Karpas-422 (cell line): ENCODE measurements around the gene ZFAND6. TPM values are rescaled to one million over a fixed set of nuclear protein-coding genes. Genes with fewer than 3 reads are reported as not detected.
A peak's percentile ranks its signal among the peaks of the same experiment; 100 is the strongest.
"Not testable (repeated sequence)": the region's sequence is repeated elsewhere in the genome, so short reads cannot be mapped to it uniquely, and the experiment has no call there.

Experiments
- DNase-seq: peaks from one replicate; pipeline ENCODE4 v3.0.0-alpha.2; 2015
- H2AFZ ChIP-seq: fragments of 200-600 bp; sonication (generic); 2 replicates; pipeline ENCODE4 v1.6.1; 2014; ENCODE audit warnings: antibody characterized with exemption, low read length, mixed read lengths
- H3K27ac ChIP-seq: fragments of 200-600 bp; sonication (generic); 2 replicates; pipeline ENCODE4 v1.5.1; 2014; ENCODE audit warnings: mild to moderate bottlenecking, low read length, moderate library complexity
- H3K27me3 ChIP-seq: fragments of 200-600 bp; sonication (generic); 2 replicates; pipeline ENCODE4 v1.6.1; 2014; ENCODE audit warnings: low read length, mixed read lengths
- H3K36me3 ChIP-seq: fragments of 200-600 bp; sonication (generic); 2 replicates; pipeline ENCODE4 v1.6.1; 2014; ENCODE audit warnings: low read length, mixed read lengths; ENCODE audit not compliant: insufficient read depth
- H3K4me1 ChIP-seq: fragments of 200-600 bp; sonication (generic); 2 replicates; pipeline ENCODE4 v1.6.1; 2014; ENCODE audit warnings: mild to moderate bottlenecking, low read length, mixed read lengths
- H3K4me2 ChIP-seq: fragments of 200-600 bp; sonication (generic); 2 replicates; pipeline ENCODE4 v1.6.1; 2014; ENCODE audit warnings: low read length, low read depth, mild to moderate bottlenecking; ENCODE audit not compliant: poor library complexity, severe bottlenecking
- H3K4me3 ChIP-seq: fragments of 200-600 bp; sonication (generic); 2 replicates; pipeline ENCODE4 v1.5.1; 2014; ENCODE audit warnings: mild to moderate bottlenecking, antibody characterized with exemption, low read length, mixed read lengths
- H3K79me2 ChIP-seq: fragments of 200-600 bp; sonication (generic); 2 replicates; pipeline ENCODE4 v1.6.1; 2014; ENCODE audit warnings: mild to moderate bottlenecking, low read length, mixed read lengths
- H3K9ac ChIP-seq: fragments of 200-600 bp; sonication (generic); 2 replicates; pipeline ENCODE4 v1.6.0; 2014; ENCODE audit warnings: low read length
- H3K9me2 ChIP-seq: fragments of 200-600 bp; sonication (generic), shearing (Covaris generic); replicated peaks from 2 replicates; pipeline ENCODE4 v1.6.0; 2014; ENCODE audit warnings: mild to moderate bottlenecking, low read length, moderate library complexity; ENCODE audit not compliant: insufficient read depth
- H3K9me3 ChIP-seq: fragments of 300-700, 200-600 bp; sonication (generic); 2 replicates; pipeline ENCODE4 v1.6.1; 2014; ENCODE audit warnings: low read length, mixed read lengths
- H4K20me1 ChIP-seq: fragments of 200-600 bp; sonication (generic); 2 replicates; pipeline ENCODE4 v1.6.1; 2014; ENCODE audit warnings: mild to moderate bottlenecking, antibody characterized with exemption, low read length, low read depth; ENCODE audit not compliant: insufficient read depth
- total RNA-seq: library from RNA; depleted of rRNA; stranded (reverse); fragments of >200 nt; shearing (Covaris generic); gene quantifications from 2 replicates; pipeline ENCODE4 v1.2.3, GENCODE V29; 2014; ENCODE audit warnings: low replicate concordance

Gene ZFAND6
- total RNA-seq, 1 experiment from 2014 or later: 174 TPM

DNA sequence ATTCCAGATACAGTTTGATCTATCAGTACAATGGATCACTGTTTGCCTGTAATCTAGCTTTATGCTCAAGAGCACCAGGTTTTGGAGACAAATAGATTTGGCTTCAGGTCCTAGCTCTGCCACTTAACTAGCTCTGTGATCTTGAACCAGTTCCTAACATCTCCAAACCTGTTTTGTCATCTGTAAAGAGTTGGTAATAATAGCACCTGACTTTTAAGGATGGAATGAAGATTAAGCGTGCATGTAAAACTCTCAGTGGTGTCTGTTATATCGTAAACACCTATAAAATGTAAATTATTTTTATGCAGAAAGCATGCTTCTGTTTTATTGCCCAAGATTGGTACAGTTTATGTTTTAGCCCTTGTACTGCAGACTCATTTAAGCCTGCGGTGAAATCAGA, 36.5 kb downstream of the ZFAND6 start:
- no peaks in the 10 kb centered on the region for H3K27me3 ChIP-seq
- no peaks in the 10 kb centered on the region for H4K20me1 ChIP-seq
- no peak overlapping the region for H2AFZ ChIP-seq
- H3K4me2 ChIP-seq: peak overlapping the region; percentile 31
- H3K9ac ChIP-seq: peak overlapping the region; percentile 9; the same call in 1 of the 2 replicates
- no peak overlapping the region for H3K4me3 ChIP-seq
- H3K9me2 ChIP-seq: no peaks in the 10 kb centered on the region
- DNase-seq: no peak
- H3K79me2 ChIP-seq: peaks cover 99% of the 10 kb centered on the region
- peaks cover 64% of the 10 kb centered on the region for H3K4me1 ChIP-seq
- H3K36me3 ChIP-seq: no peaks in the 10 kb centered on the region
- no peaks in the 10 kb centered on the region for H3K9me3 ChIP-seq
- peak overlapping the region; percentile 30 for H3K27ac ChIP-seq

DNA sequence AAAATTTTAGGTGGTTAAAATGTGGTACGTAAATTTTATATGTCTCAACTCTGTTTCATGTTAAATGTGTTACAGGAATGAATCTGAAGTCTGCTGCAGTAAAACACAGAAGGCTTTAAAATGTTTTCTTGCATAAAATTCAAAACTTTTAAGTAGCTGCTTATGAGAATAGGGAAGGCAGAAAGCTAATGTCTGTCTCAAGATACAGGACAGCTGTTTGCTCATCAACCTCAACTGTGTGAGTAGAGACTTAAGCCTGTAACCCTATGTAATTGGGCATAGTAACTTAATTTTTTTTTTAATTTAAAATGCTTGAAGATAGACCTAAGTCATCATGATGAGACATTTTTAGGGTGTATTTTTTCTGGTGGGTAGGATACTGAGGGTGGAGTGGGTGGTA, 38.9 kb downstream of the ZFAND6 start:
- Histone ChIP-seq H3K9me2 (no peaks in the 10 kb centered on the region), H3K9me3 (no peaks in the 10 kb centered on the region), H3K4me3 (no peak overlapping the region), H3K36me3 (no peaks in the 10 kb centered on the region), H3K27ac (peak overlapping the region; percentile 2; the same call in 1 of the 2 replicates), H4K20me1 (no peaks in the 10 kb centered on the region), H3K9ac (no peak overlapping the region), H2AFZ (no peak overlapping the region), H3K79me2 (peaks cover 98% of the 10 kb centered on the region), H3K4me2 (peak overlapping the region; percentile 36), H3K27me3 (no peaks in the 10 kb centered on the region), H3K4me1 (peaks cover 59% of the 10 kb centered on the region)
- DNase-seq: no peak

DNA sequence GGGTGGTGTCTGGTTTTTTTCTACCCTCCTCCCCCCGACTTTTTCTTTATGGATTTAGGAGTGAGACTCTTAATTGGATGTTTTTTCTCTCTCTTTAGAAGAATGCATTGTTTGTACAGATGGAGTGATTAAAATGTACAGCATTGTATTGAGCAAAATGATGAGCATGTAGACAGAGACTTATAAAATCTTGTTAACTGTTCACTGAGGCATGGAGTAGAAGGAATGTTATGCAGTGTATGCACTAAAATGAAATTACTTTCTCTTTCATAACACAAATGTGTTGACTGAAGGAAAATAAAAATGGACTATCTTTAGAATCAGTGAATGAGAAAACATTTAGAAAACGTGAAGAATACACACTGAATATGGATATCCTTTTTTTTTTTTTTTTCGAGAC, 39.8 kb downstream of the ZFAND6 start:
- Histone ChIP-seq H3K79me2 (peaks cover 98% of the 10 kb centered on the region), H3K36me3 (no peaks in the 10 kb centered on the region), H2AFZ (no peak overlapping the region), H3K4me1 (peaks cover 51% of the 10 kb centered on the region), H4K20me1 (no peaks in the 10 kb centered on the region), H3K9me3 (no peaks in the 10 kb centered on the region), H3K27me3 (no peaks in the 10 kb centered on the region), H3K4me3 (peak overlapping the region; percentile 29; the same call in 1 of the 2 replicates), H3K9ac (0 out of 2 replicates have a peak overlapping the region, but pooled peaks have one; percentile 13), H3K9me2 (no peaks in the 10 kb centered on the region), H3K4me2 (peak overlapping the region; percentile 36), H3K27ac (peak overlapping the region; percentile 43; the same call in 1 of the 2 replicates)
- no peak for DNase-seq

DNA sequence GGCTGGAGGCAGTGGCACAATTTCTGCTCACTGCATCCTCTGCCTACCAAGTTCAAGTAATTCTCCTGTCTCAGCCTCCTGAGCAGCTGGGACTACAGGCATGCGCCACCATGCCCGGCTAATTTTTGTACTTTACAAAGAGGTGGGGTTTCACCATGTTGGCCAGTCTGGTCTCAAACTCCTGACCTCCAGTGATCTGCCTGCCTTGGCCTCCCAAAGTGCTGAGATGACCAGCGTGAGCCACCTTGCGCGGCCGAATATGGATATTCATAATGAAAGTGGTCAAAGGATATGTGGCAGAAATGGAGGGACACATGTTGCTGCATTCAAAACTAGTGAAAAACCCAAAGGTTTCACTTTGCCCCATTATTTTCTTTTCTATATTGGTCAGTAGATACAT, 40.2 kb downstream of the ZFAND6 start:
- Histone ChIP-seq H3K4me2 (peak overlapping the region; percentile 36), H3K4me1 (peaks cover 47% of the 10 kb centered on the region), H3K79me2 (peaks cover 98% of the 10 kb centered on the region)
- H3K9me3 ChIP-seq, H3K36me3 ChIP-seq, H2AFZ ChIP-seq, H3K27me3 ChIP-seq, DNase-seq, H3K4me3 ChIP-seq, H3K9ac ChIP-seq, H3K27ac ChIP-seq, H4K20me1 ChIP-seq, H3K9me2 ChIP-seq: not testable (repeated sequence)

DNA sequence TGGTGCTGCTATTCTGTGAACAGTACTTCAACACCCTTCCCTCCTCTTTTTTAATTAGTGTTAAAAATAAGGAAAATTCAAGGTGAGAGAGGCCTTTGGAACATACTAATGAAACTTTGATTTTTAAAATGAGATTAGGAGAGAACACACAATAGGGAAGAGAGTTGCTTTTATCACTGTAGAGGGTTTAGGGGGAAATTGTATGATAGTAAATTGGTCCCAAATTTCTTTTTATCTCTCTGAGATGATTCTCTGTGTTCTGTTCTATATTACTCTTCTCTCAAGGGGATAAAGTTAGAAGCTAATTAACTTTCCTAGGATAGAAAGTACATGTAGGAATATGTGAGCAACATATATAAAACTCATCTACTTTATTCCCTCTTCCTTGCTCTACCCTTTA, 40.8 kb downstream of the ZFAND6 start:
- Histone ChIP-seq H3K9me2 (no peaks in the 10 kb centered on the region), H4K20me1 (no peaks in the 10 kb centered on the region), H3K79me2 (peaks cover 98% of the 10 kb centered on the region), H3K9ac (no peak overlapping the region), H3K4me2 (no peak overlapping the region), H3K27me3 (no peaks in the 10 kb centered on the region), H3K9me3 (no peaks in the 10 kb centered on the region), H2AFZ (no peak overlapping the region), H3K4me1 (peaks cover 46% of the 10 kb centered on the region), H3K4me3 (no peak overlapping the region), H3K27ac (no peak overlapping the region), H3K36me3 (no peaks in the 10 kb centered on the region)
- DNase-seq: no peak

DNA sequence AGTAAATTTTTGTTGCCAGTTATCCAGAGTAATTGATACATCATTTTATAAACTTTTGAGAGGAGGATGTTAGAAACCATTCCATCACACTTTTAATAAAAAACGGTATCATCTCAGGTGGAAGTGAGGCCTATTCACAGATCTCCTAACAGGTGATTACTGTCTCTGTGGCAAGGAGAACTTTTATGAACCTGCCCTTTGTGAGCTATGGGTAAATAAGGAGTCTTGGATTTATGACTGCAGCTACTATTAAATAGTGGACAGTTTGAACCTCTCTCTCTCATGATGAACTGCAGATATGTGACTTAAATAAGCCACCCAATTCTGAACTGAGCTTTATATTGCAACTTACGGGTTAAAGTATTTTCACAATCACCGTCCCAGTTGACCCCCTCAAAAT, 45.7 kb downstream of the ZFAND6 start:
- H3K27ac ChIP-seq: no peak overlapping the region
- H3K9ac ChIP-seq: peak overlapping the region; percentile 5; the same call in 1 of the 2 replicates
- H3K4me2 ChIP-seq: no peak overlapping the region

DNA sequence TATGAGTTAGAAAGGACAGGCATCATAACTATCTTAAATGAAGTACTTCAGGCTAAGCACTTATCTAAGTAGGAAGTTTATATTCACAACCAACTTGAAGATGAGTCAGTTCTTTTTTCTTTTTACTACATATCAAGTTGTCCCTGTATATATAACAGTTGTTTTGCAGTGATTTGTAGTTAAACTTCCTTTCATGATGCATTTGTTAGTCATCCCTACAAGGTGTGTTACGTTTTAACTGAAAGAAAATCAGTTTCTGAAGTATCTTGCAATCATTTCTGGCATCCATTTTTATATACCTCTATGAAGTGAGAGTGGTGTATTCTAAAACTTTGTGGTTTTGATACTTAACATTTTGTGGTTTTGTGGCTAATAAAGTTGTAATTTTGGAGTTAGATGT, 46.1 kb downstream of the ZFAND6 start:
- DNase-seq: no peak
- peaks cover 98% of the 10 kb centered on the region for H3K79me2 ChIP-seq
- no peaks in the 10 kb centered on the region for H3K9me3 ChIP-seq
- H3K4me2 ChIP-seq: no peak overlapping the region
- no peak overlapping the region; the same call in 1 of the 2 replicates for H3K9ac ChIP-seq
- H3K27ac ChIP-seq: no peak overlapping the region
- H3K9me2 ChIP-seq: no peaks in the 10 kb centered on the region
- H2AFZ ChIP-seq: no peak overlapping the region
- no peak overlapping the region for H3K4me3 ChIP-seq
- no peaks in the 10 kb centered on the region for H4K20me1 ChIP-seq
- peaks cover 14% of the 10 kb centered on the region for H3K4me1 ChIP-seq
- no peaks in the 10 kb centered on the region for H3K27me3 ChIP-seq
- no peaks in the 10 kb centered on the region for H3K36me3 ChIP-seq

More for the DNA sequence above, 45.7 kb downstream of the ZFAND6 start:
- Histone ChIP-seq H3K9me3 (no peaks in the 10 kb centered on the region), H3K9me2 (no peaks in the 10 kb centered on the region), H3K4me3 (no peak overlapping the region), H4K20me1 (no peaks in the 10 kb centered on the region), H3K36me3 (no peaks in the 10 kb centered on the region), H3K79me2 (peaks cover 98% of the 10 kb centered on the region), H2AFZ (no peak overlapping the region), H3K4me1 (peaks cover 14% of the 10 kb centered on the region), H3K27me3 (no peaks in the 10 kb centered on the region)
- DNase-seq: no peak

DNA sequence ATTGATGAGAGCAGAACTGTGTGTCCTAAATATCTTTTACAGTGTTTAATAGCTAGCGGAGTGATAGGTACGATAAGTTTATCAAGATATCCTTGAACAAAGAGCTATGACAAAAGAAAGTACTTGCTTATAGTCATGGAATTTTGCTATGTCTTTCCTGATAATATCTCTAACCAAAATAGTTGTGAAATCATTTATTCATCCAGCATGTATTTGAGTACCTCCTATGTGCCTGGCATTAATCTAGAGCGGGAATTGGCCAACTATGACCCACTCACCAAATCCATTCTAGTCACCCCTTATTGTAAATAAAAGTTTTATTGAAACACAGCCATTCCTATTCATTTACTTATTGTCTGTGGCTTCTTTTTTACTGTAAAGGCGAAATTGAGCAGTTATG, 46.6 kb downstream of the ZFAND6 start:
- no peaks in the 10 kb centered on the region for H3K9me3 ChIP-seq
- H3K27ac ChIP-seq: no peak overlapping the region
- H2AFZ ChIP-seq: no peak overlapping the region
- no peaks in the 10 kb centered on the region for H3K36me3 ChIP-seq
- H3K9ac ChIP-seq: no peak overlapping the region
- no peaks in the 10 kb centered on the region for H3K27me3 ChIP-seq
- H4K20me1 ChIP-seq: no peaks in the 10 kb centered on the region
- peaks cover 98% of the 10 kb centered on the region for H3K79me2 ChIP-seq
- H3K9me2 ChIP-seq: no peaks in the 10 kb centered on the region
- DNase-seq: no peak
- peaks cover 14% of the 10 kb centered on the region for H3K4me1 ChIP-seq
- no peak overlapping the region for H3K4me2 ChIP-seq
- H3K4me3 ChIP-seq: no peak overlapping the region

DNA sequence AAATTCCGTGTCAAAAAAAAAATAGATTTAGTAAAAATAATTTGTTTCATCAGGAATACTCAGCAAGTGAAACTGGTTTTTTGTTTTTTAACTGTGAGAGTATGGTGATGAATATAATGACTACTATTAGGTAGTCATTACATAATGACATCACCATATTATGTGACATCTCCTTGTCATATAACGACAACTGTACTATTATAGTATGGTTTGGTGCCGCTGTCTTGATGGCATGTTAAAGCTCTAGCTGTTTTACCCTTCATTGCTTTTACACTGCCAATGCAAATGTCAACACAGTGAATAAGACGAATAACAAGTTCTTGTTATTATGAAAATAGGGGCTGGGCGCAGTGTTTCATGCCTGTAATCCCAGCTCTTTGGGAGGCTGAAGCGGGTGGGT, 47.7 kb downstream of the ZFAND6 start:
- Histone ChIP-seq H3K9me2 (no peaks in the 10 kb centered on the region), H2AFZ (no peak overlapping the region), H3K9me3 (no peaks in the 10 kb centered on the region), H3K4me1 (peaks cover 17% of the 10 kb centered on the region), H3K27me3 (no peaks in the 10 kb centered on the region), H3K9ac (no peak overlapping the region), H3K79me2 (peaks cover 100% of the 10 kb centered on the region), H3K4me2 (no peak overlapping the region), H4K20me1 (no peaks in the 10 kb centered on the region), H3K36me3 (no peaks in the 10 kb centered on the region), H3K27ac (no peak overlapping the region), H3K4me3 (no peak overlapping the region)
- DNase-seq: no peak
